Measurements from ENCODE around the gene HMOX2.

HMOX2 gene

DNA sequence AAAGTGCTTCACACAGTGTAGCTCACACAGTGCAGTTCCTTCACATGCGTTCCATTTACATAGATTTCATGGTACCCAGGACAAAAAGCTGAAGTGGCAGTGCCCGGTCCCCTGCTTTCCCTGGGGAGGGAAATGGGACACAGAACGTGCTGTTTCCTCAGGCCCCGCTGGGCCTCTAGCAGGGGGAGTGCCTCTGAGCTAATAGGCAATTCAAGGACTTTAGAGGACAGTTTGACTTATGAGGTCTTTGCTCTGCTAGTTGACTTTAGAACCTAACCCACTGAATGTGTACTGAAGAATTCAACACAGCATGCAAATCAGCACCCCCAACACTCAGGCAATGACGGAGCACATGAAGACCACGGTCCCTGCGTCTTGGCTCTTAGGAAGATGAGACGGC, 55.6 kb downstream of the HMOX2 start:
- Histone ChIP-seq H3K4me2 (ENCODE audit: low read length) (no peak overlapping the region), H3K9ac (ENCODE audit: low read length) (no peak overlapping the region), H3K27ac (ENCODE audit: low read length) (no peak overlapping the region), H3K79me2 (ENCODE audit: low read length) (no peaks in the 10 kb centered on the region), H3K27me3 (ENCODE audit: low read depth, low read length) (no peaks in the 10 kb centered on the region), H2AFZ (ENCODE audit: low read depth, low read length) (no peak overlapping the region), H3K4me1 (ENCODE audit: low read length) (peaks cover 22% of the 10 kb centered on the region), H4K20me1 (ENCODE audit: insufficient read depth, low read length) (no peaks in the 10 kb centered on the region), H3K9me3 (ENCODE audit: insufficient read depth, low read length) (no peaks in the 10 kb centered on the region), H3K36me3 (replicated peaks; ENCODE audit: low read depth, low read length) (no peaks in the 10 kb centered on the region), H3K4me3 (ENCODE audit: low read length) (no peak overlapping the region)
- TF ChIP-seq, protein P1, sequence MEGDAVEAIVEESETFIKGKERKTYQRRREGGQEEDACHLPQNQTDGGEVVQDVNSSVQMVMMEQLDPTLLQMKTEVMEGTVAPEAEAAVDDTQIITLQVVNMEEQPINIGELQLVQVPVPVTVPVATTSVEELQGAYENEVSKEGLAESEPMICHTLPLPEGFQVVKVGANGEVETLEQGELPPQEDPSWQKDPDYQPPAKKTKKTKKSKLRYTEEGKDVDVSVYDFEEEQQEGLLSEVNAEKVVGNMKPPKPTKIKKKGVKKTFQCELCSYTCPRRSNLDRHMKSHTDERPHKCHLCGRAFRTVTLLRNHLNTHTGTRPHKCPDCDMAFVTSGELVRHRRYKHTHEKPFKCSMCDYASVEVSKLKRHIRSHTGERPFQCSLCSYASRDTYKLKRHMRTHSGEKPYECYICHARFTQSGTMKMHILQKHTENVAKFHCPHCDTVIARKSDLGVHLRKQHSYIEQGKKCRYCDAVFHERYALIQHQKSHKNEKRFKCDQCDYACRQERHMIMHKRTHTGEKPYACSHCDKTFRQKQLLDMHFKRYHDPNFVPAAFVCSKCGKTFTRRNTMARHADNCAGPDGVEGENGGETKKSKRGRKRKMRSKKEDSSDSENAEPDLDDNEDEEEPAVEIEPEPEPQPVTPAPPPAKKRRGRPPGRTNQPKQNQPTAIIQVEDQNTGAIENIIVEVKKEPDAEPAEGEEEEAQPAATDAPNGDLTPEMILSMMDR (IDR thresholded peaks at IDR 0.05; ENCODE audit: low read depth, low read length), result no peak
- no peak for TF ChIP-seq EZH2phosphoT487 (IDR thresholded peaks at IDR 0.05; ENCODE audit: low read depth)

DNA sequence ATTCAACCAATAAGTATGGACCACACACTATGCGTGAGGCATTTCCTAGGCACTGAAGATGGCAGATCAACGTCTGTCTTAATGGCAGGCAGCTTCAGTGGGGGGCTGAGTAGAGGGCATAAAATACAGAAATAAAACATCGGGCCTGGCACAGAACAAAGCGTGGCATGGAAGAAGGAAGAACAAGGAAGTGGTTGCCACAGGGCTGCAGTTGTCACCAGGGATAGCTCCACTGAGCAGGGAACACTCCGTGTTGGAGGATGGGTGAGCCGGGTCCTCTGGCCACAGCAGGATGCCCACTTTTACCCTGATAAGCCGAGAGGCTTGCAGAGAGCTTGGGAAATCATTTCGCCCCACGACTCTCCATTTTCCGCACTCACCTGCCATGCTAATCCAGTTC, 56.0 kb downstream of the HMOX2 start:
- H2AFZ ChIP-seq (ENCODE audit: low read depth, low read length), result no peak overlapping the region
- H3K4me1 ChIP-seq (ENCODE audit: low read length), result peaks cover 19% of the 10 kb centered on the region
- no peaks in the 10 kb centered on the region for H3K79me2 ChIP-seq (ENCODE audit: low read length)
- H3K9ac ChIP-seq (ENCODE audit: low read length), result no peak overlapping the region
- H3K4me2 ChIP-seq (ENCODE audit: low read length), result no peak overlapping the region
- H3K4me3 ChIP-seq (ENCODE audit: low read length), result no peak overlapping the region
- H3K27ac ChIP-seq (ENCODE audit: low read length), result no peak overlapping the region
- no peaks in the 10 kb centered on the region for H4K20me1 ChIP-seq (ENCODE audit: insufficient read depth, low read length)
- TF ChIP-seq, protein P1 (IDR thresholded peaks at IDR 0.05; ENCODE audit: low read depth, low read length), result no peak
- TF ChIP-seq EZH2phosphoT487 (IDR thresholded peaks at IDR 0.05; ENCODE audit: low read depth), result no peak
- no peaks in the 10 kb centered on the region for H3K9me3 ChIP-seq (ENCODE audit: insufficient read depth, low read length)
- no peaks in the 10 kb centered on the region for H3K36me3 ChIP-seq (replicated peaks; ENCODE audit: low read depth, low read length)
- H3K27me3 ChIP-seq (ENCODE audit: low read depth, low read length), result no peaks in the 10 kb centered on the region

DNA sequence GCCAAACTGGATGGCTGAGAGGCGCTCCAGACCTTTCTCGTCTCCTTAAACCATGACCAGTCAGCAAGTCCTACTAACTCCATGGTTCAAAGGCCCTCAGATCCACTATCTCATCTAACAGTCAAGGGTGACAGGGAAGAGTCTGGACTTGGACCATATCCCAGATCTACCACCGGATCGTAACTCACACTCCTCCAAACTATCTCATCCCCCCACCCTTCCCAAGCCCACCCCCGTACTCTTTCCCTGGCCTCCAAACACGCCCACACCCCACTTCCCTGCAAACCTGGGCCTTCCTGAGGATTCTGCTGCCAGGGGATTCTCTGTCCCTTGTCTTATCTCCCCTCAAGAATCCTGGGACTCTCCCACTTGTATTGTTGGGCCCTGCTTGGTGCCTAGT, 57.3 kb downstream of the HMOX2 start:
- Histone ChIP-seq H3K4me3 (ENCODE audit: low read length) (no peak overlapping the region), H3K27me3 (ENCODE audit: low read depth, low read length) (no peaks in the 10 kb centered on the region), H3K4me2 (ENCODE audit: low read length) (no peak overlapping the region), H3K9ac (ENCODE audit: low read length) (no peak overlapping the region), H2AFZ (ENCODE audit: low read depth, low read length) (no peak overlapping the region), H3K79me2 (ENCODE audit: low read length) (no peaks in the 10 kb centered on the region), H3K36me3 (replicated peaks; ENCODE audit: low read depth, low read length) (no peaks in the 10 kb centered on the region), H4K20me1 (ENCODE audit: insufficient read depth, low read length) (no peaks in the 10 kb centered on the region), H3K9me3 (ENCODE audit: insufficient read depth, low read length) (no peaks in the 10 kb centered on the region), H3K27ac (ENCODE audit: low read length) (no peak overlapping the region), H3K4me1 (ENCODE audit: low read length) (peaks cover 17% of the 10 kb centered on the region)
- TF ChIP-seq, protein P1 (IDR thresholded peaks at IDR 0.05; ENCODE audit: low read depth, low read length), result no peak
- no peak for TF ChIP-seq EZH2phosphoT487 (IDR thresholded peaks at IDR 0.05; ENCODE audit: low read depth)

DNA sequence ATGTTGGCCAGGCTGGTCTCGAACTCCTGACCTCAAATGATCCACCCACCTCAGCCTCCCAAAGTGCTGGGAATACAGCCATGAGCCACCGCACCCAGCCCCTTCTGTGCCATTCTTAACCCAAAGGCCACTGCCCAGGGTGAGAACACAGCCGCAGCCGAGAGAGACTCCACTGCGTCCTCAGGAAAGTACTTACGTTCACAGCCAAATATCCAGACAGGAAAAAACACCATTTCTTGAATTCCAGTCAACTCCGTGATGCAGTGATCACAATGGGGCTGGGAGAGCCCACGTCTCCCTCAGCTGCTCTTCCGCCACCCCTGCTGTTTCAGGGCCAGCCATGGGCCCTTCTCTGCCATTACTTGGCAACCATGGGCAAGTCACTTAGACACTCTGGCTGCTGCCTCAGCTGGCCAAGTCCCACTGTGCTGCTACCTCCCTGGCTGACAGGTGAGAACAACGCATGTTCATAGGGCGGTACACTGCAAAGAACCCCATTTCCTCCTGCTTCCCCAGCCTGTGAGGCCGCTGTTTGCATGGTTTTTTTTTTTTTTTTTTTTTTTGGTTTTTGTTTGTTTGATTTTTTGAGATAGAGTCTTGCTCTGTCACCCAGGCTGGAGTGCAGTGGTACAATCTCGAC, 58.1 kb downstream of the HMOX2 start:
- H4K20me1 ChIP-seq (ENCODE audit: insufficient read depth, low read length), result no peaks in the 10 kb centered on the region
- no peak overlapping the region for H3K9ac ChIP-seq (ENCODE audit: low read length)
- peaks cover 12% of the 10 kb centered on the region for H3K4me1 ChIP-seq (ENCODE audit: low read length)
- no peaks in the 10 kb centered on the region for H3K36me3 ChIP-seq (replicated peaks; ENCODE audit: low read depth, low read length)
- H3K27me3 ChIP-seq (ENCODE audit: low read depth, low read length), result no peaks in the 10 kb centered on the region
- no peaks in the 10 kb centered on the region for H3K79me2 ChIP-seq (ENCODE audit: low read length)
- H3K9me3 ChIP-seq (ENCODE audit: insufficient read depth, low read length), result no peaks in the 10 kb centered on the region
- TF ChIP-seq EZH2phosphoT487 (IDR thresholded peaks at IDR 0.05; ENCODE audit: low read depth), result no peak
- no peak overlapping the region for H3K27ac ChIP-seq (ENCODE audit: low read length)
- no peak overlapping the region for H2AFZ ChIP-seq (ENCODE audit: low read depth, low read length)
- H3K4me3 ChIP-seq (ENCODE audit: low read length), result no peak overlapping the region
- H3K4me2 ChIP-seq (ENCODE audit: low read length), result no peak overlapping the region

Data from OCI-LY3 (cell line).